GM19324 (cell line): ENCODE data around the gene UGP2.
"Not testable (repeated sequence)": the region's sequence is repeated elsewhere in the genome, so short reads cannot be mapped to it uniquely, and the experiment has no call there.

Experiments used
- ATAC-seq: cut with Tn5 transposase; IDR thresholded peaks from one replicate; pipeline ENCODE4 v1.9.1; 2021; ENCODE audit warnings: mild to moderate bottlenecking, moderate library complexity; ENCODE audit not compliant: unreplicated experiment, low FRiP score

Gene UGP2

DNA sequence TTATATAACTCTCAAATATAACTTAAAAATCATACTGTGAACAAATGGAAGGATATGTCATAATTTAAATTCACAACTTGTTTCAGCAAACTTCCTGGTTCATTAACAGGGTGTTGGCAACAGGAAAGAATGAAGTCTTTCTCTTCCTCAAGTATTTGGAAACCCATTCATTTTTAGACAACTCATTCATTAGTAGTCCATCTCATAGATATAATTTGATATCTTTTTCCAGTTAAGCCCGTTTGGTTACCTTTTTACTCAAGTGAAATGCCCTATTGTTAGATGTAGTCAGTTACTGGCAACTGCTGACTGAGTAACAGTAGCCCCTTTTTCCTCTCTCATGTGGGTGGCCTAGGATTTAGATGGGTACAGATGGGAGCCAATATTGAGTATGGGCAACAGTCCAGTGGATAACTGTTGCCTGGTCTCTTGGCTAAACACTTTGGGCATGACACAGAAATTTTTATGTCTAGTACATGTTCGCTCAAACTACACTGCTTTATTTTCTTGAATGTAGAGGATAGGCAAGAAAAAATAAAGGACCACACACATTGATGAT lies 4.6 kb upstream of the UGP2 start:
- no peak for ATAC-seq

DNA sequence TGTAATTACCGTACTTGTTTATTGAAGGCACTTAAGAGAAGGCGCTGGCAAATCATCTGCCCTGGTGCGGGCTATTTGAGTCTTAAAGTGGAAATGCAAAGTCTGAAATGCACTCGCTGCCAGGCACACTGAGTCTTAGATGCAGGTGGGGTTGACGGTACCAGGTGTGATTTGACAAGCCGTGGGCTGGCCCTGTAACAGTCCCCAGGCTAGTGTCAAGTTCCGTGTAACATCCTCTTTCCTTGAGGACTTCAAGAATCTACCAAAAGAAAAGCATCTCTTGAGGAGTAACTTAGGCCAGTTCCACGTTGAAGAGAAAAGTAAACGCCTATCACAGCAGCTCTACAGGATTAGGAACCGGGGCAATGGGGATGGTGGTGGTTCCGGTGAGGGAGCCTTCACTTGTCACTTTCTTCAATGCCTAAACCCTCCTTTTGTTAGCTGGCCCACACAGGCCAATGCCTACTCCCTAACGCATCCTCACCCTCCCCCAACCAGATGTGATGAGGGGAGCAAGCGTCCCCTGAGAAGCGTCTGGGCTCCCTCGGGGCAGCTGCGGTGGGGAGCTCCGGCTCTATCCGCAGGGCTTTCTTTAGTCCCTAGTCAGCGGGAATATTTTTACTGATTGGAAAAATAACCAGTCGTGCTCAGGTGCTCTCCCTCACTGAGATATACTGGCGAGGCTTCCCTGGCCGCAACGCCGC lies 1.5 kb upstream of the UGP2 start:
- ATAC-seq = peak; percentile 35

DNA sequence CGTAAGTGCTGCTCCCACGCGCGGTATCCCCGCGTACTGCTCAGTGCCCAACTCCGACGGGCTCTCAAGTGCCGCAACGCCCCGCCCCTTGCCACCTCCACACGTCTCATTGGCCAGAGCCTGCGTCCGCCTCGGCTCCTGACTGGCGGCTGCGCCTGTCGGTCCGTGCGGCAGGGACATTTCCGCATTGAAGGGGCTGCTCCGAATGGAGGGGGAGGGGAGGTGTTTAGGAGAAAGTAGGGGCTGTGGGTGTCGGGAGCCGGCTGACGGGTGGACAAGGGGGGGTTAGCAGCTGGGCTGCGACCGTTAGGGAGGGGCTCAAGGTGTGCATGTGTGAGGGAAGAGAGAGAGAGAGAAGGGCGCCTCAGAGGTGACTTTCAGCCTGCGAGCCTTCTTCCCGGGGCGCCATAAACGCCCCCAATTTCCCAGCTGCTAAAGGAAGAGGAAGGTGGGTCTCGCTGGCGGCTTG lies 877 bp upstream of the UGP2 start:
- ATAC-seq = peak; percentile 97

DNA sequence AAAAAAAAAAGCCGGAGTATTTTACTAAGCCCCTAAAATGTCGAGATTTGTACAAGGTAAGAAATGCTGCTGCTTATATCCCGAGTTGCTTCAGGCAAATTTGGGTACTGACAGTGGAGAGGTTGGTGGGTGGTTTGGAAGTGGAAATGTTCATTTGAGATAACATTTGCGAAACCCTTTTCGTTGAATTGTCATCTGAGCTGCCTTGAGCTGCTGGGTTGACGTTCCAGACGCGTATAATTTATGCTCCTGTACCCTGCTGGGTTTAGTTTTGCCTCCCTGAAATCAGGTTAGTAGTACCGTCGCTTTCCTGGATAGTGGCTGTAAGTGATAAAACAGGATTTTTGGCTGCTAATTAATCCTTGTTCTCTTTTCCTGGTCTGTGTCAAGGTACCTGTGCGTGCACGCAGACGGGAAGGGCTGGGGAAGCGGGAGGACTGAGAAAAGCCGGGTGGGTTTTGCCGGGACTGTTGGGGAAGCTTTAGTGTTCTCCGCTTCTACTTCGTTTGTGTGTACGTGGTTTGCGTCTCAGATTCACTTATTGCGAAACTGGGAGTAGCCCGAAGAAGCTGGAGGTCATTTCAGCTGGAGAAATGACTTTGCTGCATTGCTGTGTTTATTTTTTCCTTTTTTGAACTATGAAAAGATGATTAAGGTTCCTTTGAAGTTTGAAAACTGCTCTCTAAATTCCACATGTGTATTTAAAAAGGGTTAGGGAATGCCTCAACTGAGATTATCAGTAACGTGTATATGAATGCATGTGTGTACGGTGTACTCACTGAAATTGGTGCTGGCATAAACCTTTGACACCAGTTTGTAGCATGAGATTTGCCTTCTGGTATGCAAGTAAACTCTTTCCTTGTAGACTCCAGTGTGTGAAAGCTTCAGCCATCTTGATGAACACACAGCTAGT lies 709 bp downstream of the UGP2 start:
- no peak for ATAC-seq

DNA sequence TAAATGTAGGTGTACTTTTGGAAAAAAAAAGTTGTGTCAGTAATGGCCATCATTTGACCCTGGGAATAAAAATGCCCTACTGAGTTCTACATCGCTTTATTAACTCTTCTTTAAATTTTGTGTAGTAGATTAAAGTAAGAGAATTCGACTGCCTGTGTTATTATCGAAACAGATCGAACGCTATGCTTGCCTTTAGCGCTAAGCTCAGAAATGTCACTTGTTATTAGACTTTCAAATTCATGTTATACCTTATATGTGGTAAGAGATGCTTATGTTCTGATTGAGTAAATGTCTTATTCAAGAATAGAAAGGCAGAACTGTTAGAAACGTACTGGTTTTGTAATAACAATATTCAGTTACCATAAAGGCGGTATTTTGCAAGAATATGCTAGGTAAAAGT lies 1.4 kb downstream of the UGP2 start:
- ATAC-seq = no peak

DNA sequence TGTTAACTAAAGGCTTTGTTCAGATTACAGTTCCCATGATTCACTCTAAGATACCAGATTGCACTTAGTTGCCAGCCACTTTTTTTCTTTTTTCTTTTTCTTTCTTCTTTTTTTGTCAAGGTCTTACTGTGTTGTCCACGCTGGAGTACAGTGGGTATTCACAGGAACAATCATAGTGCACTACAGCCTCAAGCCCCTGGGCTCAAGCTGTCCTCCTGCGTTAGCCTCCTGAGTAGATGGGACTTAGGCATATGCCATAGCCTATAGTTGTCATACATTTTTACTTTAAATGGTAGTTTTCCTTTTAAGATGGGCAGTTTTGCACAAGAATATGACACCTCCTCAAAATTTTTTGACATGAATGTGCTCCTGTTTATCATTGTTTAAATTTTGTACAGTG lies 2.1 kb downstream of the UGP2 start:
- ATAC-seq = no peak

DNA sequence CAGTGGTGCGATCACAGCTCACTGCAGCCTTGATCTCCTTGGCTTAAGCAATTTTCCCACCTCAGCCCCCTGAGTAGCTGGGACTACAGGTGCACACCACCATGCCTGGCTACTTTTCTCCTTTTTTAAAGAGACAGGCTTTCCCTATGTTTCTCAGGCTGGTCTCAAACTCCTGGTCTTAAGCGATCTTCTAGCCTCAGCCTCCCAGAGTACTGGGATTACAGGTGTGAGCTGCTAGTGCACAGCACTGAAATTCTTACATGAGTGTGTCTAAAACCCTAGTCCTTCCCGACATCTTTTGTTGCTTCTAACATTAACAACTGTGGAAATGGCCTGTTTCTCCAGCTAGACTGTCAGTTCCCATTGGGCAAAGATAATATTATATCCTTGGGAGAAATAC lies 2.9 kb downstream of the UGP2 start:
- no peak for ATAC-seq

DNA sequence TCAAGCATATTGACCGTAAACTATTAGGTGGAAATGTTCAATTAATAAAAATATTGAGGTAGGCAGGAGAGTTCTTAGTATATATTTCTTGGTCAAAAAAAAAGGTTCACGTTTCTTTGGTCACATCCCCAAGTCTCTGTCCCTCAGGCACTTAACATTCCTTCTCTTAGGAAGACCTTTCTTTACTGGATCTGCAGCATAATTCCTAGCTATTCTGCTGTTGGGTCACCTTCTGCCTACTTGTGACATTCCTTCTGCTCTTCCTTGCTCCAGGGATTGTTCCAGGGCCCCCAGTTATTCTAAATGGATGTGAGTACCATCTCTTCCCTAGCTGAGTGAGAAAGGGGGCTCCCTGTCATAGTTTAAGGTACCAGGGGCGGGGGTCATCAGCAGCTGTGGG lies 4.2 kb downstream of the UGP2 start:
- ATAC-seq = no peak

DNA sequence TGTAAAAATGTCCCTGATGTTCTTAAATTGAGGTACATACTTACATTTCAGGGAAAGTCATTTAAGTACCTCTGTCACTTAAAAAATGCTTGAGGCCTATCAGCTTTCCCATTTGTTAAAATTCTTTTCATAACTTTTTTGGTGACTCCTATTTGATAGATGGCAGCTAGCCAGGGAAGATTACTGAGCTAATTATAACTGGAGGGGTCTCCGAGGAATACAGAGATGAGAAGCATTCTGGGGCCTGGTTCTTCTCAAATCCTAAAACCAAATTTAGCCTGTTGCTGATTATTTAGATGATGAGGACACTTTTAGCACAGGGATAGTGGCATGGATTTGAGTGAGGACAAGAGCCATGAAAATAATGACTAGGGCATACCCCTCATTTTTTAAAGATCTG lies 4.8 kb downstream of the UGP2 start:
- ATAC-seq = no peak

DNA sequence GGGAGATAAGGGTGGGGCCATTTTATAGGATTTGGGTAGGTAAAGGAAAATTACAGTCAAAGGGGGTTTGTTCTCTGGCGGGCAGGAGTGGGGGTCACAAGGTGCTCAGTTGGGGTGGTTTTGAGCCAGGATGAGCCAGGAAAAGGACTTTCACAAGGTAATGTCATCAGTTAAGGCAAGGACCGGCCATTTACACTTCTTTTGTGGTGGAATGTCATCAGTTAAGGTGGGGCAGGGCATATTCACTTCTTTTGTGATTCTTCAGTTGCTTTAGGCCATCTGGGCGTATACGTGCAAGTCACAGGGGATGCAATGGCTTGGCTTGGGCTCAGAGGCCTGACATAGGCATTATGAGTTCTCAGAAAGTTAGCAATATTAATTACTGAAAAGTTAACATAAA lies 5.9 kb downstream of the UGP2 start:
- not testable (repeated sequence) for ATAC-seq

DNA sequence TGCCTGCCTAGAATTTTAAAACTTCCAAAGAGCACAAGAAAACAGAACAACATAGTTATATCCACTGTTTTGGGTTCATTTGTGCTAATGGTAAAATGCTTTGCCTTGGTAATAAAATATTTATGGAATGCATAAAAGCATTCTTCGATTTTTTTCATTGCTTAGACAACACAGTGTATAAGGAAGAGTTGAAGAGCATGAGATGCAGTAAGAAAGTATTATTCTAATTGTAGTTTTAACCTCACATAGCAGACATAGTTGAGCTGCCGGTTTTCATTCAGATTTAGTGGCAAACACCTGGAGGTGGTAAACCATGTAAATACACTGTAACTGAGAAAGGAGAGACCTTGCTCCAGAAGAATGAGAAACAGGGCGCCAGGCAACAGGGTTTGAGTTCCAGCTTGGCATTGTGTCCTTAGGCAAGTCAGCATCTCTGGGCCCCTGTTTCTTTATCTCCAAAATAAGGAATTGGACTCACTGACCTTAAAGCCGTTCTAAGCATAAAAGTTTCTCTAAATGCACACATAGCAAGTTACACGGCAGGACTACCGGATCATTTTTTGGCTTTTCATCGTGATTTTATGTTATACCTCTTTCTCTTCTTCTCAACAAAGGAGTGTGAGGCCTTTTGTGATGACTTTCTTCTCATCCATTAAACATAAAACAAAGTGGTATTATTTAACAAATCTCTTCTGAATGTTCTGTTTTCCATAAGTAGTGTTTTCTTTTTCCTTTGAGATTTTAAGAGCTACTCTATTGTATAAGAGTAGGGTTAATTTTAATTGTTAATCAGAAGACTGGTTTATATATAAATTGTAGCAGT lies 7.9 kb downstream of the UGP2 start:
- no peak for ATAC-seq

DNA sequence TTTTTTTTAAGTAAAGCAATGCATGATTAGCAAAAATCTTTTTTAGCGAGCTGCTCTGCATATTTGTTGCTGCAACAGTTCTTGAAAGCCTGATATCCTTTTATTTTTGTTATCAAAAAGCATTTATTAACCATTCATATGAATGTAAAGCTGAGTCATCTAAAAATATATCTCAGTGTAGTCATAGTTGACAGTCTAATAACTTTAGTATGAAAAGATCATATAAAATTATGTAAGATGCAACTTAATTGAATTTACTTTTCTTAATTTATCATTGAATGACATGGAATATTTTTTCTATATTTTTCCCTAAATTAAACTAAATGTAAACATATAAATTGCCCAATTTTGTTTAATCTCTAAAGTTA lies 8.5 kb downstream of the UGP2 start:
- no peak for ATAC-seq

DNA sequence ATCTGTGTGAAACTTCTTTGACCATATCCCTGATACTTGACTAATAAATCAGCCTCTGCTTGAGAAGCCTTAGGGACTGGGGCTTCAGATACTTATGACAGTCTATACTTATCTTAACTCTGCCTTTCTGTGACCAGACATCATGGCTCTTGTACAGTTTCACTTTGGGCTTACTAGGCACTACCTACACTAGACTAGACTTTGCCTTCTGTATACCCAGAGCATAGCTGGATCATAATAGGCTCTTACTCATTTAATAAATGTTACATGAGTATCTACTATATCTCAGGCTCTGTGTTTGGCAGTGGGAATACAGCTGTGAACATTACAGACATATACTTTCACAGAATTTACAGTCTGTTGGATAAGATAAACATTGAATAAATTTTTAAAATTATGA lies 9.0 kb downstream of the UGP2 start:
- ATAC-seq = no peak

DNA sequence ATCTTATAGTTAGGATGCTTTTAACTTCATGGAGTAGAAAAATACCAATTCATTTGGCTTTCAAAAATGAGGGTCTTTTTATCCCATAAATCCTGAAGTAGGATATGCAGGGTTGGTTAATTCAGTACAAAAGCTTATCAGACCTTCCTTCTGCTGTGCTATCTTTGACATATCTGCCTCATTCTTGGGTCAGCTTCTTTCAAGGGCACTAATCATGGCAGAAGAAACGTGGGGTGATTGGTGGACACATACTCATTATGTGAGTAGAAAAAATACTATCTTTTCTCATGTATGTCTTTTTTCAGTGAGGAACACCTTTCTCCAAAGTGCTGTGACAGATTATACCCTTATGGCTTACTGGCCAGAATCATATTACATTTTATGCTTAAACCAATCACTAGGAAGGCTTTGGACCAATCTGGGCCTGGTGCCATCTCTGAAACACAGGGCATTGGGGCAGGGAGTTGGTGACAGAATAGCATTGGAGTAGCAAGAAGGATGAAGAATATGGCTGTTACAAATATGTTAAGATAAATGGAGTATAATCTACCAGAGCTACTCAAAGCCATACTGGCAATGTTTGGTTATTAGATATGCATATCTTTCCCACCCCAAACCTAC lies 10.1 kb downstream of the UGP2 start:
- ATAC-seq = no peak

DNA sequence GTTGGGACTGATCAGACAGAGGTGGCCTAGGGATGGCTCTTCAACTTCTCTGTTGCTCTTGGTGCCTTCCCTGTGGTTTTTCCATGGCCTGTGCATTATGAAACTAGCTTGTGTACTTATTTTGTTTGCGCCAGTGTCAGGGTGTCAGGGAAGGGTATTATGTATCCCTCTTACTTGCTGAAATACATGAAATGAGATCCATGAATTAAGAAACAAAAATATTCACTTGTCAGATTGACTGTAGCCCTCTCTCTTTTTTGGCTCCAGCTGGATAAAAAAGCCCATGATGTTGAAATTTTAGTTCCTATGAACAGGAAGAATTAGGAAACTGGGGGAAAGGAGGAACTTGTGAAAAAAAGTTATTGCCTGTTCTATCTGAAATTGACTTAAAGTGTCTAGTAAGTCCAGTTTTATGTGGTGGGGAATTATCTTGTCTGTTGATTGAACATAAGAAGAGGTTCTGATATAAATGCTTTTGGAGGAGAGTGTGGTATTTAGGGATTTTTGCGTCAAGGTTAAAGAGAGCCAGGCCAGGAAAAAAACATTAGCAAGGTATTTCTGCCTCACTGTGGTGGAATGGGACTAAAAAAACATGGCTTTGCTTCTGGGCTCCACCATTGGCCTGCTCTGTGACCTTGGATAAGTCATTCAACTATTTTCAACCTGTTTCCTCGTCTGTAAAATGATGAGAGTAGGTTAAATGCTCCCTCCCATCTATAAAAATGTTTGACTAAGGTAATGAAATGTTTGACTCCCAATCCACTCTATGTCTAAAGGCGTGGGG lies 12.0 kb downstream of the UGP2 start:
- ATAC-seq = no peak

DNA sequence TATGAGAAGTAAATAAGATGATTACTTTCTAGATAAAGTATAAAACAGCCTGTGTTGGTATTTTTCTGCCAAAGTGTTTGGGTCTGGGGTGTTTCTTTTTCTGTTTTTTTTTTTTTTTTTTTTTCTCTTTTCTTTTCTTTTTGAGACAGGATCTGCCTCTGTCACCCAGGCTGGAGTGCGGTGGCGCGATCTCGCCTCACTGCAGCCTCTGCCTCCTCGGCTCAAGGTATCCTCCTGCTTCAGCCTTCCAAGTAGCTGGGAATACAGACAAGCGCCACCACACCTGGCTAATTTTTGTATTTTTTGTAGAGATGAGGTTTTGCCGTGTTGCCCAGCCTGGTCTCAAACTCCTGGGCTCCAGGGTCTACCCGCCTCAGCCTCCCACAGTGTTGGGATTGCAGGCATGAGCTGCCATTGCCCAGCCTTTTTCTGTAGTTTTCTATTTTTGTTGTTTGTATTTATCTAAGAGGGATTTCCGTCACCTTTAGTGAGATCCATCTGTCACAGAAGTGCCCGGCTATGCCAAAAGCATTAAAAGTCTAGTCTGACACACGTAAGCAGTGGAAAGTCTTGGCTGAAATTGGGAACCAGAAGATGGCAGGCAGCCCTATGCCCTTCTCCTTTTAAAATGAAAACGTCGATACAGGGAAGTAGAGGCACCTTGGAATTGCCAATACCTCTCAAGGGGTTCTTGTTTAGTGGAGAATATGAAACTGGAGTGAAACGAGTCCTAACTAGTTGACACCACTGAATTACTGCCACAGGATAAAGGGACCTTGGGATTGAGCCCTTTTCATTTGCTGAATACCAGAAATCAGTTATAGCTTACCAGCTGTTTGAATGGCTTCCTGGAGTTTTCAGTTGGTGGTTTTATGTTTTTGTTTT lies 14.0 kb downstream of the UGP2 start:
- no peak for ATAC-seq

DNA sequence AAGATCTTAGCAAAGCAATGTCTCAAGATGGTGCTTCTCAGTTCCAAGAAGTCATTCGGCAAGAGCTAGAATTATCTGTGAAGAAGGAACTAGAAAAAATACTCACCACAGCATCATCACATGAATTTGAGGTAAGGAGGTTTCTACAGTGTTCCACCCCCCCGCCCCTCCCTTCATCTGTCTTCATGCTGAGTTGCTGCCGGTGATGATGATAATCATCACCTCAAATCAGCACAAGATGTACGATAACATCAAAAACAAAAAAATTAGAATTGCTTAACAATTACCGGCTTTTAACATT lies 14.6 kb downstream of the UGP2 start:
- no peak for ATAC-seq

DNA sequence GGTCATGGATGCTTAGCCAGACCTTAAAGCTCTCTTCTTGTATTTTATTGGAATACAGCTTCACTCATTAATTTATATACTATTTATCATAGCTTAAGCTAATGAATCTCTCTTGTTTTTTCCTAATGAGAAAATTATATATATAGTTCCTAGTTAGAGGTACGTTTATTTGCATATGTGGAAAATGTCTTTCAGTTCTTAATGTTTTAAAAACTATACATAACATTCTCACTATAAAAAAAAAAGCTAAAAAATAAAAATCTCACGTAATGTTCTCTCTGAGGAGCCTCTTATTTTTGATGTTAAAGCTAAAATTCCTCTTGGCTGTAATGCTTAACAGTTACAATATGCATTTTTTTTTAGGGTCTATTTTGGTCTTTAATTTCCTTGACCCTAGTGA lies 16.6 kb downstream of the UGP2 start:
- no peak for ATAC-seq
